Measurements from ENCODE around the gene KIF1B.
"Not testable (repeated sequence)": the region's sequence is repeated elsewhere in the genome, so short reads cannot be mapped to it uniquely, and the experiment has no call there.

The KIF1B gene

DNA sequence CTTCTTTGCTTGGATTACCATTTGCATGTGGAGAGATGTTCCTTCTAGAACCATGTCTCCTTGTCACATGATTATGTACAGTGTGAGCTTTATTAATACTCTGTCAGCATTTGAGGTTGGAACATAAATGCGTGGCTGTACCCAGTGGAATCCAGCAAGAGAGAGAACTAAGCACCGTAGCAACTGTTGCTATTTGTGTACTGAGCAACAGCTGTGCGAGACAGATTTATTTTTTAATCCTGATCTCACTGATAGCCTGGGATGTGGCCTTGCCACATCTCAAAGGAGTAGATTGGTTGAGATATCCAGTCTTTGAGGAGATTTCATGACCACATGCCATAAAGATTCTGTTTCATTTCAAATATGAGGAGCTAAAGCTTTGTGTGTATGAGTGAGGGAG is 43.4 kb downstream of the KIF1B start:
- Histone ChIP-seq H3K9me3 (ENCODE audit: control insufficient read depth, insufficient read depth, low read length) (no peaks in the 10 kb centered on the region), H3K27ac (ENCODE audit: low read length) (no peak overlapping the region), H3K36me3 (ENCODE audit: control insufficient read depth, insufficient read depth, low read length) (no peaks in the 10 kb centered on the region; the same call in 1 of the 2 replicates), H3K4me3 (ENCODE audit: low read length) (no peak overlapping the region), H3K27me3 (ENCODE audit: control insufficient read depth, insufficient read depth, low read length) (no peaks in the 10 kb centered on the region), H3K4me1 (ENCODE audit: control insufficient read depth, insufficient read depth, low read length) (no peaks in the 10 kb centered on the region)
- no CpG with 5 or more reads among the region's 3 CpGs for WGBS (ENCODE audit: insufficient coverage, insufficient read length)
- no peak for DNase-seq (ENCODE audit: low read depth, low spot score)

GRCh38 chr1:10257851-10258250 is 47.5 kb downstream of the KIF1B start:
- H3K4me1 ChIP-seq (ENCODE audit: control insufficient read depth, insufficient read depth, low read length), result no peaks in the 10 kb centered on the region; the same call in 1 of the 2 replicates
- no peak overlapping the region for H3K4me3 ChIP-seq (ENCODE audit: low read length)
- H3K36me3 ChIP-seq (ENCODE audit: control insufficient read depth, insufficient read depth, low read length), result no peaks in the 10 kb centered on the region; the same call in 1 of the 2 replicates
- H3K9me3 ChIP-seq (ENCODE audit: control insufficient read depth, insufficient read depth, low read length), result no peaks in the 10 kb centered on the region
- no peak overlapping the region for H3K27ac ChIP-seq (ENCODE audit: low read length)
- WGBS (ENCODE audit: insufficient coverage, insufficient read length), result no CpG with 5 or more reads among the region's 4 CpGs
- no peaks in the 10 kb centered on the region for H3K27me3 ChIP-seq (ENCODE audit: control insufficient read depth, insufficient read depth, low read length)
- no peak for DNase-seq (ENCODE audit: low read depth, low spot score)

- not testable (repeated sequence) for H3K36me3 ChIP-seq (ENCODE audit: control insufficient read depth, insufficient read depth, low read length); H3K4me3 ChIP-seq (ENCODE audit: low read length); DNase-seq (ENCODE audit: low read depth, low spot score); H3K27me3 ChIP-seq (ENCODE audit: control insufficient read depth, insufficient read depth, low read length); H3K9me3 ChIP-seq (ENCODE audit: control insufficient read depth, insufficient read depth, low read length); H3K27ac ChIP-seq (ENCODE audit: low read length); H3K4me1 ChIP-seq (ENCODE audit: control insufficient read depth, insufficient read depth, low read length)
- WGBS (ENCODE audit: insufficient coverage, insufficient read length), result no CpG with 5 or more reads among the region's 9 CpGs
Measured at GRCh38 chr1:10259547-10259946, 49.2 kb downstream of the KIF1B start.

GRCh38 chr1:10263450-10264082 is 53.2 kb downstream of the KIF1B start:
- Histone ChIP-seq H3K27me3 (ENCODE audit: control insufficient read depth, insufficient read depth, low read length) (no peaks in the 10 kb centered on the region), H3K36me3 (ENCODE audit: control insufficient read depth, insufficient read depth, low read length) (no peaks in the 10 kb centered on the region; the same call in 1 of the 2 replicates), H3K4me1 (ENCODE audit: control insufficient read depth, insufficient read depth, low read length) (no peaks in the 10 kb centered on the region; the same call in 1 of the 2 replicates), H3K27ac (ENCODE audit: low read length) (no peak overlapping the region), H3K9me3 (ENCODE audit: control insufficient read depth, insufficient read depth, low read length) (no peaks in the 10 kb centered on the region), H3K4me3 (ENCODE audit: low read length) (no peak overlapping the region)
- WGBS (ENCODE audit: insufficient coverage, insufficient read length), result no CpG with 5 or more reads among the region's 3 CpGs
- no peak for DNase-seq (ENCODE audit: low read depth, low spot score)

DNA sequence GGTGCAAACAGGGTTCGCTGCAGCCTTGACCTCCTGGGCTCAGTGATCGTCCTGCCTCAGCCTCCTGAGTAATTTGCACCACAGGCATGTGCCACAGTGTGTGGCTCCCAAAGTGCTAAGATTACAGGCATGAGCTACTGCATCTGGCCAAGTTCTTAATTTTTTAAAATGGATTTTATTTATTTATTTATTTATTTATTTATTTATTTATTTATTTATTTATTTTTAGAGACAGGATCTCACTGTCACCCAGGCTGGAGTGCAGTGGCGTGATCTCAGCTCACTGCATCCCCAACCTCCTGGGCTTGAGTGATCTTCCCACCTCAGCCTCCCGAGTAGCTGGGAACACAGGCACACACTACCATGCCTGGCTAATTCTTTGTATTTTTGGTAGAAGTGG is 54.7 kb downstream of the KIF1B start:
- Histone ChIP-seq H3K4me3 (ENCODE audit: low read length) (no peak overlapping the region), H3K27ac (ENCODE audit: low read length) (no peak overlapping the region), H3K4me1 (ENCODE audit: control insufficient read depth, insufficient read depth, low read length) (no peaks in the 10 kb centered on the region; the same call in 1 of the 2 replicates), H3K9me3 (ENCODE audit: control insufficient read depth, insufficient read depth, low read length) (no peaks in the 10 kb centered on the region), H3K36me3 (ENCODE audit: control insufficient read depth, insufficient read depth, low read length) (no peaks in the 10 kb centered on the region; the same call in 1 of the 2 replicates), H3K27me3 (ENCODE audit: control insufficient read depth, insufficient read depth, low read length) (no peaks in the 10 kb centered on the region)
- DNase-seq (ENCODE audit: low read depth, low spot score), result no peak
- no CpG with 5 or more reads among the region's 4 CpGs for WGBS (ENCODE audit: insufficient coverage, insufficient read length)

GRCh38 chr1:10265900-10266299 is 55.5 kb downstream of the KIF1B start:
- Histone ChIP-seq H3K36me3 (ENCODE audit: control insufficient read depth, insufficient read depth, low read length) (no peaks in the 10 kb centered on the region; the same call in 1 of the 2 replicates), H3K9me3 (ENCODE audit: control insufficient read depth, insufficient read depth, low read length) (no peaks in the 10 kb centered on the region), H3K27ac (ENCODE audit: low read length) (no peak overlapping the region), H3K4me1 (ENCODE audit: control insufficient read depth, insufficient read depth, low read length) (no peaks in the 10 kb centered on the region; the same call in 1 of the 2 replicates), H3K4me3 (ENCODE audit: low read length) (no peak overlapping the region), H3K27me3 (ENCODE audit: control insufficient read depth, insufficient read depth, low read length) (no peaks in the 10 kb centered on the region)
- no peak for DNase-seq (ENCODE audit: low read depth, low spot score)
- WGBS (ENCODE audit: insufficient coverage, insufficient read length), result no CpG with 5 or more reads among the region's 3 CpGs

DNA sequence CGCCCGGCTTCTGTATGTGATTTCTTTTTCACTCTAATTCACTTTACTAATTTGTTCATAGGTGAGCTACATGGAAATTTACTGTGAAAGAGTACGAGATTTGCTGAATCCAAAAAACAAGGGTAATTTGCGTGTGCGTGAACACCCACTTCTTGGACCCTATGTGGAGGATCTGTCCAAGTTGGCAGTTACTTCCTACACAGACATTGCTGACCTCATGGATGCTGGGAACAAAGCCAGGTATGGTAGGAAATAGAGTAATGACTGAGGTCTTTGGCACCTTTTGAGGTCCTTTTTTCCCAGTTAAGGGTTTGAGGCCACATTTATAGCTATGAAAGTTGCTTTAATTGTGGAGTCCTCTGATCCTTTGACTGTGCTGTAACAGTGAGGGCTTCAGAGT is 56.9 kb downstream of the KIF1B start:
- Histone ChIP-seq H3K36me3 (ENCODE audit: control insufficient read depth, insufficient read depth, low read length) (no peaks in the 10 kb centered on the region; the same call in 1 of the 2 replicates), H3K4me3 (ENCODE audit: low read length) (no peak overlapping the region), H3K4me1 (ENCODE audit: control insufficient read depth, insufficient read depth, low read length) (no peaks in the 10 kb centered on the region; the same call in 1 of the 2 replicates), H3K27me3 (ENCODE audit: control insufficient read depth, insufficient read depth, low read length) (no peaks in the 10 kb centered on the region), H3K9me3 (ENCODE audit: control insufficient read depth, insufficient read depth, low read length) (no peaks in the 10 kb centered on the region), H3K27ac (ENCODE audit: low read length) (no peak overlapping the region)
- no peak for DNase-seq (ENCODE audit: low read depth, low spot score)
- no CpG with 5 or more reads among the region's 5 CpGs for WGBS (ENCODE audit: insufficient coverage, insufficient read length)

DNA sequence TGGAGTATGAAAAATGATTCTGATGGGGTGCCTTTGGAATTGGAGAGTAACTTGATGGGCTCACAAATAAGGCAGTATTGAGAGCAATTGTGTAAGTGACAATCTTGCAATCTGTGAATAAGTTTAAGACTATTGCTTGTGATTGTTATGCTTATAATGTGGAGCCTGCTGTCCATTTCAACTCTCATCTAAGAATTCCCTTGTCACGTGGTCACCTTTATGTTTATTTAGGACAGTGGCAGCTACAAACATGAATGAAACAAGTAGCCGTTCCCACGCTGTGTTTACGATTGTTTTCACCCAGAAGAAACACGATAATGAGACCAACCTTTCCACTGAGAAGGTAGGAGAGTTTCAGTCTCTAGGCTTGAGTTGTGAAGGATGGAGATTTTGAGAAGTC is 57.6 kb downstream of the KIF1B start:
- DNase-seq (ENCODE audit: low read depth, low spot score), result no peak
- no peak overlapping the region for H3K4me3 ChIP-seq (ENCODE audit: low read length)
- H3K4me1 ChIP-seq (ENCODE audit: control insufficient read depth, insufficient read depth, low read length), result no peaks in the 10 kb centered on the region; the same call in 1 of the 2 replicates
- H3K27ac ChIP-seq (ENCODE audit: low read length), result no peak overlapping the region
- no CpG with 5 or more reads among the region's 5 CpGs for WGBS (ENCODE audit: insufficient coverage, insufficient read length)
- no peaks in the 10 kb centered on the region for H3K27me3 ChIP-seq (ENCODE audit: control insufficient read depth, insufficient read depth, low read length)
- H3K36me3 ChIP-seq (ENCODE audit: control insufficient read depth, insufficient read depth, low read length), result no peaks in the 10 kb centered on the region; the same call in 1 of the 2 replicates
- no peaks in the 10 kb centered on the region for H3K9me3 ChIP-seq (ENCODE audit: control insufficient read depth, insufficient read depth, low read length)

DNA sequence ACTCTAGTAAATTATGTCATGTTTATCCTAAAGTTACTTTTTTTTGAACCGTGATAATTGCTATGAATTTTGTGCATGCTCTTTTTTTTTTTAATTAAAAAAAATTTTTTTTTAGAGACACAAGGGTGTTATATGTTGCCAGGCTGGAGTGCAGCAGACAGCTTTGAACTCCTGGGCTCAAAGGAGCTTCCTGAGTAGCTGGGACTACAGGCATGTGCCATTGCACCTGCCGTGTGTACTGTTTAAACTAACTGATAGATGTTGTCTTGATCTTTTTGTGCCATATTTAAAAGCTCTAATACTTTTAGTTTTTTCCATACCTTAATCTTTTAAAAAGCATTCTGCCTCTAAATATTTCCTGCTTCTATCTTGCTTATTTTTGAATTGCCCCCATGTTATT is 60.7 kb downstream of the KIF1B start:
- DNase-seq (ENCODE audit: low read depth, low spot score), result no peak
- Histone ChIP-seq H3K9me3 (ENCODE audit: control insufficient read depth, insufficient read depth, low read length) (no peaks in the 10 kb centered on the region), H3K4me1 (ENCODE audit: control insufficient read depth, insufficient read depth, low read length) (no peaks in the 10 kb centered on the region), H3K4me3 (ENCODE audit: low read length) (no peak overlapping the region), H3K36me3 (ENCODE audit: control insufficient read depth, insufficient read depth, low read length) (no peaks in the 10 kb centered on the region), H3K27ac (ENCODE audit: low read length) (no peak overlapping the region), H3K27me3 (ENCODE audit: control insufficient read depth, insufficient read depth, low read length) (no peaks in the 10 kb centered on the region)
- WGBS (ENCODE audit: insufficient coverage, insufficient read length), result no CpG with 5 or more reads among the region's 2 CpGs

- WGBS (ENCODE audit: insufficient coverage, insufficient read length), result no CpG with 5 or more reads among the region's 2 CpGs
Measured at GRCh38 chr1:10271869-10272268, 61.5 kb downstream of the KIF1B start.

GRCh38 chr1:10272274-10272673 is 61.9 kb downstream of the KIF1B start:
- no CpG with 5 or more reads among the region's 1 CpG for whole genome bisulfite sequencing (ENCODE audit: insufficient coverage, insufficient read length)

More at GRCh38 chr1:10271869-10272268, 61.5 kb downstream of the KIF1B start:
- no peaks in the 10 kb centered on the region for H3K9me3 ChIP-seq (ENCODE audit: control insufficient read depth, insufficient read depth, low read length)
- no peak for DNase-seq (ENCODE audit: low read depth, low spot score)
- H3K27ac ChIP-seq (ENCODE audit: low read length), result no peak overlapping the region
- H3K36me3 ChIP-seq (ENCODE audit: control insufficient read depth, insufficient read depth, low read length), result no peaks in the 10 kb centered on the region
- H3K27me3 ChIP-seq (ENCODE audit: control insufficient read depth, insufficient read depth, low read length), result no peaks in the 10 kb centered on the region
- H3K4me3 ChIP-seq (ENCODE audit: low read length), result no peak overlapping the region
- no peaks in the 10 kb centered on the region for H3K4me1 ChIP-seq (ENCODE audit: control insufficient read depth, insufficient read depth, low read length)

More at GRCh38 chr1:10272274-10272673, 61.9 kb downstream of the KIF1B start:
- Histone ChIP-seq H3K4me3 (ENCODE audit: low read length) (no peak overlapping the region), H3K27ac (ENCODE audit: low read length) (no peak overlapping the region), H3K9me3 (ENCODE audit: control insufficient read depth, insufficient read depth, low read length) (no peaks in the 10 kb centered on the region), H3K36me3 (ENCODE audit: control insufficient read depth, insufficient read depth, low read length) (no peaks in the 10 kb centered on the region), H3K27me3 (ENCODE audit: control insufficient read depth, insufficient read depth, low read length) (no peaks in the 10 kb centered on the region), H3K4me1 (ENCODE audit: control insufficient read depth, insufficient read depth, low read length) (no peaks in the 10 kb centered on the region)
- DNase-seq (ENCODE audit: low read depth, low spot score), result no peak

All from iPS DF 6.9 (cell line).